ENCODE results near the gene HDAC4. TPM values are rescaled to one million over a fixed set of nuclear protein-coding genes. Genes with fewer than 3 reads are reported as not detected.

HDAC4 gene
- total RNA-seq, 1 experiment from 2014 or later, result 44.4 TPM

- Mint-ChIP-seq H3K27ac (no peak overlapping the region), H3K4me1 (0 out of 2 replicates have a peak, but pooled peaks cover 2% of the 10 kb centered on the region), H3K27me3 (ENCODE audit: low read depth) (no peaks in the 10 kb centered on the region), H3K9me3 (no peaks in the 10 kb centered on the region), H3K36me3 (peaks cover 10% of the 10 kb centered on the region; the same call in 1 of the 2 replicates), H3K4me3 (no peak overlapping the region)
- CTCF ChIA-PET, result no interaction called here
- POLR2A ChIA-PET, result no interaction called here
- TF ChIP-seq EMX1 (CRISPR knock-in tag; IDR thresholded peaks at IDR 0.05), result no peak
- no peak for TF ChIP-seq HMGA2 (CRISPR knock-in tag; IDR thresholded peaks at IDR 0.05)
- TF ChIP-seq, protein P1, sequence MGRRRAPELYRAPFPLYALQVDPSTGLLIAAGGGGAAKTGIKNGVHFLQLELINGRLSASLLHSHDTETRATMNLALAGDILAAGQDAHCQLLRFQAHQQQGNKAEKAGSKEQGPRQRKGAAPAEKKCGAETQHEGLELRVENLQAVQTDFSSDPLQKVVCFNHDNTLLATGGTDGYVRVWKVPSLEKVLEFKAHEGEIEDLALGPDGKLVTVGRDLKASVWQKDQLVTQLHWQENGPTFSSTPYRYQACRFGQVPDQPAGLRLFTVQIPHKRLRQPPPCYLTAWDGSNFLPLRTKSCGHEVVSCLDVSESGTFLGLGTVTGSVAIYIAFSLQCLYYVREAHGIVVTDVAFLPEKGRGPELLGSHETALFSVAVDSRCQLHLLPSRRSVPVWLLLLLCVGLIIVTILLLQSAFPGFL (CRISPR knock-in tag; IDR thresholded peaks at IDR 0.05; ENCODE audit: borderline replicate concordance), result no peak
- TF ChIP-seq GRHL2 (CRISPR knock-in tag; IDR thresholded peaks at IDR 0.05; ENCODE audit: insufficient replicate concordance, severe bottlenecking), result no peak
- TF ChIP-seq NR3C1 (CRISPR knock-in tag; conservative IDR thresholded peaks at IDR 0.05; ENCODE audit: low read depth), result no peak
- TF ChIP-seq ZBTB21 (CRISPR knock-in tag; IDR thresholded peaks at IDR 0.05; ENCODE audit: borderline replicate concordance), result no peak
- no peak for TF ChIP-seq ELF4 (CRISPR knock-in tag; IDR thresholded peaks at IDR 0.05; ENCODE audit: low read depth)
- no peak for DNase-seq (ENCODE audit: low spot score)
- ATAC-seq, result no peak
Observed at GRCh38 chr2:239110595-239111048, 290.2 kb downstream of the HDAC4 start.

GRCh38 chr2:239109928-239110545, 290.8 kb downstream of the HDAC4 start:
- Mint-ChIP-seq H3K9me3 (no peaks in the 10 kb centered on the region), H3K36me3 (peaks cover 10% of the 10 kb centered on the region; the same call in 1 of the 2 replicates), H3K4me3 (no peak overlapping the region), H3K27me3 (ENCODE audit: low read depth) (no peaks in the 10 kb centered on the region), H3K27ac (no peak overlapping the region), H3K4me1 (0 out of 2 replicates have a peak, but pooled peaks cover 2% of the 10 kb centered on the region)
- no peak for ATAC-seq
- CTCF ChIA-PET, result no interaction called here
- TF ChIP-seq IRF2 (CRISPR knock-in tag; IDR thresholded peaks at IDR 0.05; ENCODE audit: borderline replicate concordance, low read depth), result no peak
- no peak for TF ChIP-seq NR2C2 (CRISPR knock-in tag; IDR thresholded peaks at IDR 0.05)
- TF ChIP-seq ZNF532 (CRISPR knock-in tag; IDR thresholded peaks at IDR 0.05; ENCODE audit: borderline replicate concordance), result no peak
- no peak for TF ChIP-seq ETV6 (CRISPR knock-in tag; IDR thresholded peaks at IDR 0.05)
- TF ChIP-seq ERG (CRISPR knock-in tag; IDR thresholded peaks at IDR 0.05), result no peak
- no peak for TF ChIP-seq TP53 (CRISPR knock-in tag; IDR thresholded peaks at IDR 0.05)
- TF ChIP-seq ZBTB21 (CRISPR knock-in tag; IDR thresholded peaks at IDR 0.05; ENCODE audit: borderline replicate concordance), result no peak
- no peak for TF ChIP-seq NFATC4 (CRISPR knock-in tag; IDR thresholded peaks at IDR 0.05)
- no peak for TF ChIP-seq ZNF232 (CRISPR knock-in tag; IDR thresholded peaks at IDR 0.05)
- no peak for TF ChIP-seq SP1 (CRISPR knock-in tag; conservative IDR thresholded peaks at IDR 0.05)
- TF ChIP-seq ELF4 (CRISPR knock-in tag; IDR thresholded peaks at IDR 0.05; ENCODE audit: low read depth), result no peak
- TF ChIP-seq ATF1 (CRISPR knock-in tag; IDR thresholded peaks at IDR 0.05), result no peak
- no peak for TF ChIP-seq RELA (CRISPR knock-in tag; IDR thresholded peaks at IDR 0.05; ENCODE audit: borderline replicate concordance)
- TF ChIP-seq RORB (CRISPR knock-in tag; IDR thresholded peaks at IDR 0.05), result no peak
- no peak for TF ChIP-seq GRHL2 (CRISPR knock-in tag; IDR thresholded peaks at IDR 0.05; ENCODE audit: insufficient replicate concordance, severe bottlenecking)
- DNase-seq (ENCODE audit: low spot score), result no peak
- POLR2A ChIA-PET, result no interaction called here

Measured in WTC11 (cell line).